OCI-LY7 (cell line): ENCODE results near the gene FN3K. TPM values are rescaled to one million over a fixed set of nuclear protein-coding genes. Genes with fewer than 3 reads are reported as not detected.

Experiments used
- BruUV-seq: library from RNA; stranded (reverse); fragments of 400-500 nt; replicated peaks from 2 replicates; lab custom pipeline; 2021; lab: Mats Ljungman, UMichigan
- CTCF ChIA-PET: fragments of 300-600 bp; sonication (Branson Sonifier 250); formaldehyde crosslinking; loops from one replicate; lab custom pipeline; 2022; ENCODE audit warnings: antibody characterized with exemption; ENCODE audit not compliant: unreplicated experiment; lab: Charles Lee
- POLR2A ChIA-PET: fragments of 300-600 bp; sonication (Branson Sonifier 250); formaldehyde crosslinking; loops from one replicate; lab custom pipeline; 2022; ENCODE audit warnings: antibody characterized with exemption; lab: Charles Lee
- DNase-seq: peaks from one replicate; pipeline ENCODE4 v3.0.0-alpha.2; 2015; ENCODE audit warnings: low spot score
- H2AFZ ChIP-seq: fragments of 200-600 bp; sonication (generic), shearing (Covaris generic); 2 replicates; pipeline ENCODE4 v1.6.1; 2014; ENCODE audit warnings: mild to moderate bottlenecking, antibody characterized with exemption, low read length, moderate library complexity
- H3K27ac ChIP-seq: fragments of 200-600 bp; sonication (generic); 2 replicates; pipeline ENCODE4 v1.5.1; 2014; ENCODE audit warnings: mixed run types, low read depth, mild to moderate bottlenecking, moderate library complexity, low read length, inconsistent platforms; ENCODE audit not compliant: poor library complexity, severe bottlenecking
- H3K36me3 ChIP-seq: fragments of 200-600 bp; sonication (generic); 2 replicates; pipeline ENCODE4 v1.6.1; 2014; ENCODE audit warnings: mild to moderate bottlenecking, antibody characterized with exemption, low read length, moderate library complexity, mixed read lengths; ENCODE audit not compliant: insufficient read depth
- H3K4me1 ChIP-seq: fragments of 200-600 bp; sonication (generic); 2 replicates; pipeline ENCODE4 v1.5.1; 2014; ENCODE audit warnings: mild to moderate bottlenecking, low read length; ENCODE audit not compliant: insufficient read depth, poor library complexity, severe bottlenecking
- H3K4me2 ChIP-seq: fragments of 200-600 bp; sonication (generic); 2 replicates; pipeline ENCODE4 v1.6.1; 2014; ENCODE audit warnings: mild to moderate bottlenecking, low read length
- H3K4me3 ChIP-seq: fragments of 200-600 bp; sonication (generic); 2 replicates; pipeline ENCODE4 v1.5.1; 2014; ENCODE audit warnings: mild to moderate bottlenecking, low read depth, low read length; ENCODE audit not compliant: poor library complexity, severe bottlenecking
- H3K79me2 ChIP-seq: fragments of 200-600 bp; sonication (generic); 2 replicates; pipeline ENCODE4 v1.6.1; 2016; ENCODE audit warnings: low read depth, mild to moderate bottlenecking, low read length, moderate library complexity, mixed read lengths; ENCODE audit not compliant: insufficient read depth
- H3K9me2 ChIP-seq: fragments of 200-600 bp; sonication (generic); 2 replicates; pipeline ENCODE4 v1.6.1; 2016; ENCODE audit warnings: mild to moderate bottlenecking, low read length, mixed read lengths; ENCODE audit not compliant: insufficient read depth
- H3K9me3 ChIP-seq: fragments of 200-600 bp; sonication (generic); 2 replicates; pipeline ENCODE4 v1.6.1; 2014; ENCODE audit warnings: mild to moderate bottlenecking, mixed run types, low read length, mixed read lengths
- H4K20me1 ChIP-seq: fragments of 200-600 bp; sonication (generic); 2 replicates; pipeline ENCODE4 v1.6.1; 2014; ENCODE audit warnings: mild to moderate bottlenecking, antibody characterized with exemption, low read length, moderate library complexity, mixed read lengths; ENCODE audit not compliant: insufficient read depth
- EZH2phosphoT487 ChIP-seq: fragments of 200-600 bp; sonication (generic); IDR thresholded peaks from 2 replicates; pipeline ENCODE4 v1.6.1; 2018; ENCODE audit warnings: low read depth, borderline replicate concordance, mild to moderate bottlenecking, mixed run types, antibody characterized with exemption, low read length, moderate library complexity, mixed read lengths
- intact Hi-C: fragments of 100-400 bp; cut with micrococcal nuclease; formaldehyde crosslinking; loops from one replicate; pipeline ENCODE4 v1.10.0; 2022; ENCODE audit not compliant: unreplicated experiment
- total RNA-seq, 2 experiments: library from RNA; depleted of rRNA in 1 of 2; stranded (reverse); fragments of >200 nt in 1 of 2; shearing (Covaris generic) in 1 of 2; gene quantifications; 2 replicates each; pipeline ENCODE4 v1.2.3, GENCODE V29; 2014 to 2022
- TF ChIP-seq, protein P1 (sequence below): fragments of 200-600 bp; sonication (generic); conservative IDR thresholded peaks from 2 replicates; pipeline ENCODE4 v1.5.1; 2014; ENCODE audit warnings: mild to moderate bottlenecking, antibody characterized with exemption, low read length, moderate library complexity, mixed read lengths

FN3K gene
- total RNA-seq, 2 experiments from 2014 or later, result 3.8 to 32.3 TPM

DNA sequence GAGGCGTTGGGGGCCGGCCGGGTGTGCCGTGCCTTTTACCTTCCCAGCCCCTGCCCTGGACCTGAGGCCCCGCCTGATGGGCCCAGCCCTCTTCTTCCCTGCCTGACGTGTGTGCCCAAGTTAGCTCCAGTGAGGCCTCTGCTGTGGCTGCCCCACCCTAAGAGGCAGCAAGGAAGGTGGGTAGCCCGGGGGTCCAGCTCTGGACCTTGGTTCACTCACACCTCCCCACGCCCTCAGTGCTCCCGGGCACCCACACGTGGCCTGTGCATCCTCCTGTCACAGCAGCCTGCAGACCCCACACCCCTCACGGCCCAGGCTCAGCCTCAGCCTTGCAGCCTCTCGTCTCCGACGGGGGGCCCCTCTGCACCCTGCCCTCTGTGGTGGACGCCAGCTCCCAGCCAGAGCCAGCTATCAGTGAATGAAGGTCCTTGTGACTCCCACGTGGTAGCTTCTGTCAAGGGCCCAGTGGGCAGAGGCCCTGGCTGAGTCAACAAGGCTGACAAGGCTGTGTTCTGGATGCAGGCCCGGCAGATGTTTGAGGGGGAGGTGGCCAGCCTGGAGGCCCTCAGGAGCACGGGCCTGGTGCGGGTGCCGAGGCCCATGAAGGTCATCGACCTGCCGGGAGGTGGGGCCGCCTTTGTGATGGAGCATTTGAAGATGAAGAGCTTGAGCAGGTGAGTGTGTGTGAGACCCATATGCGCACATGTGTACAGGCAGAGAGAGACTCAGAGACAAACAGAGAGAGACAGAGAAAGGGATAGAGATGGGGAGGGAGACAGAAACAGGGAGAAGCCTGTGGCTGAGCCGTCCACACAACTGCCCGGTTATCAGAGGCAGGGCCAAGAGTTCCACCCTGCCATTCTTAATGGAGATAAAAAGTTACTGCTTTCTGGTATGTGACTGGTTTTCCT lies 2.8 kb downstream of the FN3K start:
- H2AFZ ChIP-seq, result no peak overlapping the region
- no peak overlapping the region for H3K4me2 ChIP-seq
- TF ChIP-seq, protein P1, sequence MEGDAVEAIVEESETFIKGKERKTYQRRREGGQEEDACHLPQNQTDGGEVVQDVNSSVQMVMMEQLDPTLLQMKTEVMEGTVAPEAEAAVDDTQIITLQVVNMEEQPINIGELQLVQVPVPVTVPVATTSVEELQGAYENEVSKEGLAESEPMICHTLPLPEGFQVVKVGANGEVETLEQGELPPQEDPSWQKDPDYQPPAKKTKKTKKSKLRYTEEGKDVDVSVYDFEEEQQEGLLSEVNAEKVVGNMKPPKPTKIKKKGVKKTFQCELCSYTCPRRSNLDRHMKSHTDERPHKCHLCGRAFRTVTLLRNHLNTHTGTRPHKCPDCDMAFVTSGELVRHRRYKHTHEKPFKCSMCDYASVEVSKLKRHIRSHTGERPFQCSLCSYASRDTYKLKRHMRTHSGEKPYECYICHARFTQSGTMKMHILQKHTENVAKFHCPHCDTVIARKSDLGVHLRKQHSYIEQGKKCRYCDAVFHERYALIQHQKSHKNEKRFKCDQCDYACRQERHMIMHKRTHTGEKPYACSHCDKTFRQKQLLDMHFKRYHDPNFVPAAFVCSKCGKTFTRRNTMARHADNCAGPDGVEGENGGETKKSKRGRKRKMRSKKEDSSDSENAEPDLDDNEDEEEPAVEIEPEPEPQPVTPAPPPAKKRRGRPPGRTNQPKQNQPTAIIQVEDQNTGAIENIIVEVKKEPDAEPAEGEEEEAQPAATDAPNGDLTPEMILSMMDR, result no peak
- TF ChIP-seq EZH2phosphoT487, result no peak
- no peaks in the 10 kb centered on the region for H3K4me1 ChIP-seq
- intact Hi-C loops, result no loop called here
- no peak overlapping the region for H3K4me3 ChIP-seq
- no peaks in the 10 kb centered on the region for H3K79me2 ChIP-seq
- ChIA-PET CTCF (no interaction called here), POLR2A (no interaction called here)
- H4K20me1 ChIP-seq, result no peaks in the 10 kb centered on the region
- H3K9me2 ChIP-seq, result no peaks in the 10 kb centered on the region
- DNase-seq, result no peak
- no TSS peak for BruUV-seq
- H3K27ac ChIP-seq, result no peak overlapping the region
- peaks cover 75% of the 10 kb centered on the region for H3K36me3 ChIP-seq
- H3K9me3 ChIP-seq, result peaks cover 36% of the 10 kb centered on the region

DNA sequence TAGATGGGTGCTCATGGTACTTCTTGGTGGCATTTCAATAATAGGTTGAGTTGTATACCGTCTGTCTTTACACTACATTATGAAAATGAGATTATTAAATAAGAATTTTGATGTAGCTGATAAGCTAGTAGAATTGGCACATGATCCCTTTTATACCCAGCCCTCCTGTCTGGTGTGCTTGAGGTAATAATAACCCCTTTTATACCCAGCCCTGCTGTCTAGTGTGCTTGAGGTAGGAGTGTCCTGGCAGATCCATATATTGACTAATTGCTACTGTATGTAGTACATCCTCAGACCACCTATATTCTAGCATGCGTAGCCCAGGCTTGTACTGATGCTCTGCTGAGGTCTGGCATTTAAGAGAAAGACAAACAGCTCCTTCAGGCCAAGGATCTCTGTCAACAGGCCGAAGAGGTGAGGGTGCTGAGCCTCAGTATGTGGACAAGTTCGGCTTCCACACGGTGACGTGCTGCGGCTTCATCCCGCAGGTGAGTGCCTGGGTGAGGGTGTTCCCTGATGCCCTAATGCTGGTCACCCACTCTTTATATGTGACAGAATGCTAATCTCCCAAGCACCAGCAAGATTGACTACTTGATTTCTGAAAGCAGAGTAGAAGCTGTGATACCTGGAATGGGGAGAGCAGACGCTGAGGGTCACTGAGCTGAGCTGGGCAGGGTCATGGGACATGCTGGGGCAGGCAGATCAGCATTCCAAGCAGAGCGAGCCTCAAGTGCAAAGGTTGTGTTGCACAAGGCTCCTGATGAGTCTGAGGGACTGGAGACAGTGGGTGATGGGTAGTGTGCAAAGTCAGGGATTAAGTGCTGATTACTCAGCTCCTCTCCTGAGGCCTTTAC lies 5.7 kb downstream of the FN3K start:
- Histone ChIP-seq H4K20me1 (no peaks in the 10 kb centered on the region), H3K9me2 (no peaks in the 10 kb centered on the region), H3K9me3 (peaks cover 35% of the 10 kb centered on the region), H3K4me1 (no peaks in the 10 kb centered on the region), H3K36me3 (peaks cover 71% of the 10 kb centered on the region), H3K4me3 (no peak overlapping the region), H3K79me2 (no peaks in the 10 kb centered on the region), H2AFZ (no peak overlapping the region), H3K27ac (no peak overlapping the region), H3K4me2 (no peak overlapping the region)
- TF ChIP-seq, protein P1, result no peak
- TF ChIP-seq EZH2phosphoT487, result no peak
- peak; percentile 67 for DNase-seq
- BruUV-seq, result no TSS peak
- CTCF ChIA-PET, result no interaction called here
- POLR2A ChIA-PET, result interaction anchor here (0.6 kb wide), 1 partner anchor 13 kb away, joined by 3 read pairs; no protein-coding TSS in a partner anchor
- intact Hi-C loops, result no loop called here
